DMS79 treated with DMSO at 0.1 percent for 48 hours (cell line): ENCODE data around the gene TOR1A.
A peak's percentile ranks its signal among the peaks of the same experiment; 100 is the strongest.

Experiments used
- DNase-seq: peaks from one replicate; lab custom pipeline; 2025; lab: John Stamatoyannopoulos, UW

The TOR1A gene

DNA sequence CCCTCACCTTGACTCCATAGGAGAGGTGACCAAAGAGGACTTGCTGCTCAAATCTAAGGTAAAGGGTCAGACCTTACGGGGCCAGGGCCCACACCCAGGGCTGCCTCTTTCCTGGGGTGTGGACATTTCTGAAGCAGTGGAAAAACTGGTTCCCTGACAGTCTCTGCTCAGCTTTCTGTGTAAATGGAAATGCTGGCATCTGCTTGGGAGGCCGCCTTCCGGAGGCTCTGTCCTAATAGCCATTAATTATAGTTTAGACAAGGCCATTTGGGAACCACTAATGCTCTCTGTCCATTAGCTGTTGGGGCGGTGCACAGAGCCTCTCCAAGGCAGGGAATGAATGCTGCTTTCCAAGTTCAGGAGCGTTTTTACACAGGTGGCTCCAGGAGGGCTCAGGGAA is 28.6 kb upstream of the TOR1A start:
- DNase-seq = peak; percentile 24

- DNase-seq = peak; percentile 36
Observed at GRCh38 chr9:129851821-129852220, 27.9 kb upstream of the TOR1A start.

DNA sequence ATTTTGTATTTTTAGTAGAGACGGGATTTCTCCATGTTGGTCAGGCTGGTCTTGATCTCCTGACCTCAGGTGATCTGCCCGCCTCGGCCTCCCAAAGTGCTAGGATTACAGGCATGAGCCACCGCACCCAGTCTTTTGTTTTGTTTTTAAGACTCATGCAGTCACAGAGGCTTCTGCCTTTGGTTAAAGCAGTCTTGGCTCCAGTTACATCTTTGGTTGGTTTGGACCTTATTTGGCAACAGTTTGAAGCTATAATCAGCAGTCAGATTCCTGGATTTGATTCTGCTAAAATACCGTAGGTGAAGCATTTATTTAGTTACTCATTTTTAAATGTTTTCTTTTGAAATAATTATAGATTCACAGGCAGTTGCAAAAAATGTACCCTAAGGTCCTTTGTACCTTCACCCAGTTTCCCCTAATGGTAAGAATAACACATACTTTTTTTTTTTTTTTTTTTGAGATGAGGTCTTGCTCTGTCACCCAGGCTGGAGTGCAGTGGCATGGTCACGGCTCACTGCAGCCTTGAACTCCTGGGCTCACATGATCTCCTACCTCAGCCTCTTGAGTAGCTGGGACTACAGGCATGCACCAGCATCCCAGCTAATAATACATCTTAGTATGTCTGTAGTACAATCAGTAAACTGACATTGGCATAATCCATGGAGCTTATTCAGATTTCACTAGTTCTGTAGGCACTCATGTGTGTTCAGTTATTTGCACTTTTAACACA is 27.1 kb upstream of the TOR1A start:
- peak; percentile 43 for DNase-seq

- no peak for DNase-seq
Observed at GRCh38 chr9:129849901-129850300, 26.0 kb upstream of the TOR1A start.

DNA sequence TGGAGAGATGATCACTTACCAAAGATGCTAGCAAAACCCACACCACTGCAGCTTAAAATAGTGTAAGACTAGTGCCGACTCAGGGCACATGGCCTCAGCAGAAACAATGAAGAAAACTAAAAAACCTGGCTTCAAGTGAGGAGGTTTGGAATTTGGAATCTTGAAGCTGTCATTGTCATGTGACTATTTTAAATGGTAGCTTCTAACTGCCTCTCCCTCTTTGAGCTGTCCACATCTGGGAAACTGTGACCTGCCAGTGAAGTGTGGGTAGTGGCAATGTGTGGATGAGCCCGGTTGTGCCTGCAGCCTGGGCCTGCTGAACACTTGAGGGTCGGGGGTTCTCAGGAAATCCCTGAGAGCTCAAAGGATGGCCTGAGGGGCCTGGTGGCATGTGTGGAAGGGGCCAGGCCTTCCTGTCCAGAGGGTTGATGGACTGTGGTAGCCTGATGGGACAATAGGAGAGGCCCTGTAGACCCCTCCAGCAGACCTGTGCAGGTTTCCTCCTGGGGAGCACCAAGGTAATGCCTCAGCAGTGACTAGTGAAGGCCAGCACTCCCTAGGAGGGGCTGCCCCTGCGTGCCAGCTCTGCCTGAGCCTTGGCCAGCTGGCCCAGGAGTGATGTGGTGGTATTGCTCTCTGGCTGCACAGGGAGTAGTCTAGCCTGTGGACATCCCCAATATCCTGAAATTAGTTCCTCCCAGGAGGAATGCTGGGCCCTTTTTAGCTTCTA is 24.9 kb upstream of the TOR1A start:
- DNase-seq = no peak

- DNase-seq = no peak
Observed at GRCh38 chr9:129845373-129845772, 21.4 kb upstream of the TOR1A start.

DNA sequence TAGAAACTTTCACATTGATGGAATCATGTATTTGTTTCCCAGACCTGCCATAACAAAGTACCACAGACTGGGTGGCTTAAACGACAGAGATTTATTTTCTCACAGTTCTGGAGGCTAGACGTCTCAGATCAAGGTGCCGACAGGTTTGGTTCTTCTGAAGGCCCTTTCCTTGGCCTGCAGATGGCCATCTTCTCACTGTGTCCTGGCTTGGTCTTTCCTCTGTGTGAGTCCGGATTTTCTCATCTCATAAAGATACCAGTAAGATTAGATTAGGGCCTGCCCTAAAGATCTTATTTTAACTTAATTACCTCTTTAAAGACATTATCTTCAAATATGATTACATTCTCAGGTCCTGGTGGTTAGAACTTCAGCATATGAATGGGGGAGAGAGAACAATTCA is 17.1 kb upstream of the TOR1A start:
- DNase-seq = no peak

- peak; percentile 75 for DNase-seq
Observed at GRCh38 chr9:129840034-129840433, 16.1 kb upstream of the TOR1A start.

DNA sequence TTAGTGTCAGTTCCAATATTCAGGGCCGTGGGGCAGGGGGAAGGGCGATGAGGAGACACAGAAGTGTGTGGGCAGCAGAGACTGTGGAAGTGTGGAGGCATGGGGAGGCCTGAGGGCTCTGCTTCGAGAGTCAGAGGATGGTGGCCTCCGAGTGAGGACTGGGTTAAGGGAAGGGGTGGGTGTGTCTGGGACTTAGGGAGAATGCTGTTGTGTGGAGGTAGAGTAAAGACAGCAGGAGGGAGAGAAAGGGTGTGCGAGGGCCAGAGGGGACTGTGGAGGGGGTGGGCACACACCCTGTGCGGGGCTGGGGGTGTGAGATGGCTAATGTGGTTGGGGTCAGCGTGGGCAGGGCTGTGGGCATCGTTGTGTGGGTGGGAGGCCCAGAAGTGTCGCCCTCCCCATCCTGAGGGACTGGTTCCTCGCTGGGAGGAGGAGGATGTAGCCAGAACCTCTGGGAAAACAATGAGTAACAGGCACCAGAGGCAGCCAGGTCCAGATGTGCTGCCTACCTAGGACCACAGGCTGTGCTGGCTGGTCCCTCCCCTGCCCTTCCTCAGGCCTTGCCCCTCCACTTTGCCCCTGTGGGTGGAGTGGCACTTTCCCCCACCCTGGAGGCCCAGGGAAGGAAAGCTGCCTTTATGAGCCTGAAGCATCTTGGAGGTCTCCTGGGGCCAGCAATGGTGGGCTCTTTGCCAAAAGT is 15.5 kb upstream of the TOR1A start:
- DNase-seq = no peak

DNA sequence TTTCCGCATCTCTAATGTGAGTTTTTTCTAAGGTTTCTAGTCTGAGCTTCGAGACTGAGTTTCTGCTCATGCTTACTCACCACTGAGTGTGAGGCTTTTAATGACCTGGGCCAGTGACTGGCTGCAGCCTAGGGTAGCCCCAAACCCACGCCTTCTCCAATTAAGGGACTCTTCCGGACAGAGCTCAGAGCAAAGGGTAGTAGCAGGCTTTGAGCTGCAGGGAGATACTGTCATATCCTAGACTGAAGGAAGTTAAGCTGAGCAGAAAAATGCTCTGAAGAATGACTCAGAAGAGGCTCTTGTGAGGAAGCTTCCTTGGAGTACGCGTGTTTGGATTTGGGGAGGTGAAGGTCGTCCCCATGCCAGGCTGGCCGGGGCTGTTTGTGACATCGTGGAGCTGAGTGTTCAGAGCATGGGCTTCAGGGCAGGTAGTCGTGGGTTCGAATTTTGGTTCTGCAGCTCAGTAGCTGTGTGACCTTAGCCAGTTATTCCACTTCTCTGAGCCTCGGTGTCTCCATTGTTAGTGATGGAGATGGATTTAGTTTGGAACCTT is 14.8 kb upstream of the TOR1A start:
- no peak for DNase-seq

GRCh38 chr9:129836311-129837007 is 12.5 kb upstream of the TOR1A start:
- DNase-seq = no peak

- peak; percentile 16 for DNase-seq
Observed at GRCh38 chr9:129835860-129836223, 11.9 kb upstream of the TOR1A start.

DNA sequence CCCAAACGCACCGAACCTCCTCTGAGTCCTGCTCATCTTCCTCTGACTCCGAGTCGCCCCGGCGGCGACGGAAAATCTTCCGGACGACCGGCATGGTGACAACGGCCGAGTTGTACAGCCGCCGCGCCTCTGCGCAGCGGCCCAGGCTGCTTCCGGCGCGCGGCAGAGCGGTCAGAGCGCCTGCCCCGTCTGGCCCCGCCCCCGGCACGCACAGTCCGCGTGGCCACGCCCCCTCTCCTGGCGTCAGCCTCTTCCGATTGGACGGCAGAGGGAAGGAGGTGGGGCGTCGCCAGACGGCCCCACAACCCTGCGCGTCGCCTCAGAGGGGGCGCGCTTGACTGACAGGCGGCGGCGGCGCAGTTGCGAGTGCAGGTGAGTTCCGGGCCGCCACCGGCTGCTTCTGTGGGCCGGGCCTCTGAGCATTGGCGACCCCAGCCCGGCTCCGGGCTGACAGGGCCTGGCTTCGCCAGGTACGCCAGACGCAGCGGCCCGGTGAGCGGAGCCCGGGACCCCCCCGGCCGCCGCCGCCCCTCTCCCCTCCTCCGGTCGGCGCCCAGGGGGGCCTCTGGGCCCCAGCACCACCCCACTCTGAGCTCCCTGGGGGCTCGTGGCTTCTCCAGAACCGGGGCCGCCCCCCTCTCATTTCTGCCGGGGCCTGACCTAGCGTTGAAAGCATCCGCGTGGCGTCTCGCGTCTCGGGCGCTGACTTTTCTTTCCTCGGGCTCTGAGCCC is 11.4 kb upstream of the TOR1A start, which contains the start of the genes C9orf78 and USP20:
C9orf78 (minus strand) TSS at position 148 of the 732 bp plus-strand sequence; CDS start at position 94, 54 bp downstream.
USP20 (plus strand) TSS at position 331 of the 732 bp plus-strand sequence. CDS start 17,098 bp downstream, outside the sequence.
- peak; percentile 93 for DNase-seq

DNA sequence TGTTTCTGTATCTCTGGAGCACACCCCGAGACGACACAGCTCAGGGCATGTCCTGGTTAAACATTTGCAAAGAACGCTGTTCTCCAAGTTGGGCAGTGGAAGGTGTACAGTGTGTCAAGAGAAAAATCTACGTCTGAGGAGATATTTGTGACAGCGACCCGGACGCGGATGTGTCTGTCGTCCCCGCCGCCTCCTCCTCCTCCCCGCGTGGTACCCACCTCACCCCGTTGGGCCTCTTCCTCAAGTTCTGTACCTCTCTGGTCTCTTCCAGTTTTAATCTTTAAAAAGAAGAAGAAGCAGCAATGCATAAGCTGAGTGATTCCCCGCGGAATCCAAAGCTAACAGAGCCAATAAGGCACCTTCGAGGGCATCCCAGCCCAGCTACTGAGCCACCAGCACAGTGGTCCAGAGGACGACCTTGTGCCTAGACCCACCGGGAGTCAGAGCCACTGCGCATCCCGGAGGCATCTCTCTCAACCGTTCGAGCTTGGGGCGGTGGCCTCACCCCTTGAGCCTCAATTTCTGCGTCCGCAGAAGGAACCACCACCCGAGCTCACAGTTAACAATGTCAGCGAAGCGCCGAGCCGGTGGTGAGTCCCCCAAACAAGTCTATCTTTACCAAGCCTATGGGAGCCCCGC is 10.7 kb upstream of the TOR1A start:
- DNase-seq = no peak

- no peak for DNase-seq
Observed at GRCh38 chr9:129832982-129833381, 9.0 kb upstream of the TOR1A start.

DNA sequence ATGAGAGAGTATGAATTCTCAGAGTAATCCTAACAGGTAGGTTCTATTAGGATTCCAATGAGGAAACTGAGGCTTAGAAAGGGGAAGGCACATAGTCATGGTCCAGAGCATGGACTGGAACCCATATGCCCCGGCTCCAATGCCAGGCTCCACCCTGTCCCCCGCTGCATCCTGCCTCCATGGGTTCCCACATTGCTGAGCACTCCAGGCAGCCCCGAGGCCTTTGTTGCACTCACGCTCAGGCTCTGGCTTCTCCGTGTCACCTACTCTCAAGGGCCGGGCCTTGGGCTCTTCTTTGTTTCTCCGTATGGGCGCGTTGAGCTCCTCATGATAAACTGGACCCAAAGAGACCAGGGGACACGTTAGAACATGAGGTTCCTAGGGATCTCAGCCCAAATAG is 5.0 kb upstream of the TOR1A start:
- no peak for DNase-seq

- no peak for DNase-seq
Observed at GRCh38 chr9:129828051-129828450, 4.1 kb upstream of the TOR1A start.

DNA sequence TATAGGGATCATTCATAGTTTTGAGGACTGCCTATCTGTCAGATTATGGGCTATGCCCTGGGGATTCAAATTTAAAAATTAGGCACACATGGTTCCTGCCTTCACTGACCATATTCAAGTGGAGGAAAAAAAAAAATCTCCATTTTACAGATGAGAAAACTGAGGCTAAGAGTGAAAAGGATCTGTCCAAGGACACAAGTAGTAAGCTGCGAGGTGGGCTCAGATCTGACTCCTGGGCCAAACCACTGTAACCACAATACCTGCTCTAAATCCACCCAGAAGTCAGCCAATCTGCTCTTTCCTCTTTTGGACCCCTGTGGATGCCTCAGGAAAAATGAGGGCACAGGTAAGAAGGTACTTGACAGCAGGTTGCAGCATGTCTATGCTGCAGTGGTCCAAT is 2.8 kb upstream of the TOR1A start:
- DNase-seq = no peak

DNA sequence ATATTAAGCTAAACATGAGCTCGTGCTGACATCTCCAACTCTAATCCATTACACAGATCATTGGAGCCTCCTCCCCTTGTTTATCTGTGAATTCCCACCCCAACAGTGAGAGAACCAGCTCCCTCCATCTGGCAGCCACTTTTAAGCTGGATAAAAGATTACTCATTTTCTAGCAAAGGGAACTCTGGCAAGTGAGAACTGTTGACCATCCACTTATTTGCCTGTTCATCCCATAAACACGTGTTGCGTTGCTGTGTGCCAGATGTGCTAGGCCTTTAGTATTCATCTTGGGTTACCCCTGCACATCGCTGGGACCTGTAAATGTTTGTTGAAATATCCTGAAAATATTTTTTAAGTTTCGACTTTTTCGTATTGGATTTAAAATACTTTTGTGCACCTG is 2.4 kb upstream of the TOR1A start:
- no peak for DNase-seq

GRCh38 chr9:129823542-129823934 is 398 bp downstream of the TOR1A start:
- no peak for DNase-seq
